ENCODE data around the gene SUSD3.

- TF ChIP-seq CTCF (IDR thresholded peaks at IDR 0.05) (no peak), POLR2A (IDR thresholded peaks at IDR 0.05) (no peak)
Measured at GRCh38 chr9:93068956-93069355, 10.5 kb downstream of the SUSD3 start.

All from Peyer's patch (tissue), 4 donors.